SK-N-SH (cell line): ENCODE data around the gene PEX14. TPM values are rescaled to one million over a fixed set of nuclear protein-coding genes. Genes with fewer than 3 reads are reported as not detected.

Experiments used
- CTCF ChIA-PET: fragments of 300-600, 350-600 bp; formaldehyde crosslinking; extraction: SDS; loops from one replicate; lab custom pipeline; 2021; lab: Yijun Ruan, JAX
- POLR2A ChIA-PET: fragments of 350-600 bp; sonication (Branson Sonifier 250); formaldehyde crosslinking; extraction: SDS; loops from one replicate; lab custom pipeline; 2020; ENCODE audit warnings: antibody characterized with exemption, inconsistent platforms; lab: Yijun Ruan, JAX
- DNase-seq: peaks from one replicate; pipeline ENCODE4 v3.0.0; 2012
- H2AFZ ChIP-seq: fragments of 200-600 bp; sonication (generic); 2 replicates; pipeline ENCODE4 v1.8.1; 2016; ENCODE audit warnings: antibody characterized with exemption, mild to moderate bottlenecking, low read depth
- H3F3A ChIP-seq: fragments of 200-600 bp; sonication (generic); replicated peaks from 2 replicates; pipeline ENCODE3; 2016; ENCODE audit warnings: antibody characterized with exemption, mild to moderate bottlenecking; ENCODE audit not compliant: insufficient read depth
- H3K27ac ChIP-seq, 2 experiments: fragments of 200-500 bp in 1 of 2; fragments of 200-600 bp in 1 of 2; sonication (Bioruptor generic) in 1 of 2; sonication (generic), shearing (Covaris generic) in 1 of 2; 2 replicates each; pipeline versions ENCODE4 v1.5.1 to v1.6.1; 2014 to 2016; ENCODE audit warnings: low read depth in 2 of 2, inconsistent platforms in 1 of 2, low read length in 1 of 2, mild to moderate bottlenecking in 1 of 2, mixed read lengths in 1 of 2
- H3K27me3 ChIP-seq: fragments of 200-600 bp; sonication (generic), shearing (Covaris generic); 2 replicates; pipeline ENCODE4 v1.6.1; 2016; ENCODE audit warnings: mixed run types; ENCODE audit not compliant: insufficient read depth
- H3K36me3 ChIP-seq, 2 experiments: fragments of 200-500 bp in 1 of 2; fragments of 200-600 bp in 1 of 2; sonication (Bioruptor generic) in 1 of 2; sonication (generic) in 1 of 2; replicated peaks in 1 of 2; 2 replicates each; pipeline versions ENCODE3 to v1.5.1; 2014 to 2016; ENCODE audit warnings: low read length in 1 of 2, mild to moderate bottlenecking in 1 of 2; ENCODE audit not compliant: insufficient read depth in 2 of 2, control insufficient read depth in 1 of 2
- H3K4me1 ChIP-seq, 2 experiments: fragments of 200-500 bp in 1 of 2; fragments of 200-600 bp in 1 of 2; sonication (Bioruptor generic) in 1 of 2; sonication (generic), shearing (Covaris generic) in 1 of 2; 2 replicates each; pipeline versions ENCODE4 v1.5.1 to v1.6.1; 2014 to 2016; ENCODE audit warnings: low read depth in 1 of 2, low read length in 1 of 2, mixed run types in 1 of 2; ENCODE audit not compliant: insufficient read depth in 2 of 2, control insufficient read depth in 1 of 2
- H3K4me2 ChIP-seq: fragments of 200-600 bp; sonication (generic), shearing (Covaris generic); 2 replicates; pipeline ENCODE4 v1.6.1; 2017; ENCODE audit warnings: mixed run types
- H3K4me3 ChIP-seq, 2 experiments: fragments of 200-500 bp in 1 of 2; fragments of 200-600 bp in 1 of 2; sonication (Bioruptor generic) in 1 of 2; sonication (generic), shearing (Covaris generic) in 1 of 2; 2 replicates each; pipeline versions ENCODE4 v1.5.1 to v1.8.1; 2014 to 2016; ENCODE audit warnings: low read depth in 2 of 2, inconsistent platforms in 1 of 2, low read length in 1 of 2, mild to moderate bottlenecking in 1 of 2, mixed read lengths in 1 of 2, moderate library complexity in 1 of 2
- H3K79me2 ChIP-seq: fragments of 200-600 bp; sonication (generic); 2 replicates; pipeline ENCODE4 v1.8.1; 2017; ENCODE audit warnings: mild to moderate bottlenecking; ENCODE audit not compliant: insufficient read depth
- H3K9ac ChIP-seq: fragments of 200-600 bp; sonication (generic); 2 replicates; pipeline ENCODE4 v1.6.1; 2017; ENCODE audit warnings: mixed run types
- H3K9me2 ChIP-seq: fragments of 200-600 bp; sonication (generic); 2 replicates; pipeline ENCODE4 v1.6.1; 2017; ENCODE audit warnings: mixed run types
- H3K9me3 ChIP-seq: fragments of 200-600 bp; sonication (generic); 2 replicates; pipeline ENCODE4 v1.6.1; 2017; ENCODE audit warnings: mixed run types, mild to moderate bottlenecking, moderate library complexity
- H4K20me1 ChIP-seq: fragments of 200-600 bp; sonication (generic); 2 replicates; pipeline ENCODE4 v1.6.1; 2017; ENCODE audit warnings: mild to moderate bottlenecking, mixed run types; ENCODE audit not compliant: insufficient read depth
- CHD2 ChIP-seq: fragments of 150-350 bp; IDR thresholded peaks from 2 replicates; pipeline ENCODE4 v1.6.1; 2018; ENCODE audit warnings: low read length; ENCODE audit not compliant: partially characterized antibody
- EP300 ChIP-seq, 2 experiments: IDR thresholded peaks; 2 replicates each; pipeline versions ENCODE4 v1.4.0 to v1.6.1; 2012; ENCODE audit warnings: borderline replicate concordance in 1 of 2, low read depth in 1 of 2, low read length in 1 of 2
- FOSL2 ChIP-seq: IDR thresholded peaks from 2 replicates; pipeline ENCODE4 v1.4.0; 2012; ENCODE audit warnings: low read depth, mild to moderate bottlenecking, moderate library complexity, borderline replicate concordance
- JUND ChIP-seq: IDR thresholded peaks from 2 replicates; pipeline ENCODE4 v1.4.0; 2012
- RAD21 ChIP-seq: IDR thresholded peaks from 2 replicates; pipeline ENCODE4 v1.6.1; 2012; ENCODE audit warnings: mild to moderate bottlenecking, low read length
- RCOR1 ChIP-seq: fragments of 150-350 bp; IDR thresholded peaks from 2 replicates; pipeline ENCODE4 v1.6.1; 2017; ENCODE audit warnings: antibody characterized with exemption, low read length
- SIN3A ChIP-seq: IDR thresholded peaks from 2 replicates; pipeline ENCODE4 v1.6.1; 2012; ENCODE audit warnings: low read depth, mild to moderate bottlenecking, low read length, moderate library complexity, borderline replicate concordance
- SMC3 ChIP-seq: IDR thresholded peaks from 2 replicates; pipeline ENCODE4 v1.6.1; 2012; ENCODE audit warnings: low read depth, low read length, improper control_type of control experiment
- TCF12 ChIP-seq: IDR thresholded peaks from 2 replicates; pipeline ENCODE4 v1.4.0; 2012
- WGBS: methylation state at CpG from one replicate; pipeline ENCODE4 v1.1.6; 2017; ENCODE audit warnings: low lambda C conversion rate; 5-methylcytosine and 5-hydroxymethylcytosine counted together
- polyA plus RNA-seq, 3 experiments: library from polyadenylated mRNA; depleted of rRNA; stranded (reverse); fragments of >200 nt; gene quantifications; 2 replicates each; pipeline ENCODE4 v1.2.3, GENCODE V29; 2012
- TF ChIP-seq, protein P1 (sequence below): fragments of 150-350 bp; IDR thresholded peaks from 2 replicates; pipeline ENCODE4 v1.6.1; 2016; ENCODE audit warnings: mild to moderate bottlenecking, low read depth, low read length
- TF ChIP-seq, protein P2 (sequence below): IDR thresholded peaks from 2 replicates; pipeline ENCODE4 v1.4.0; 2012; ENCODE audit warnings: low read depth
- TF ChIP-seq, protein P3 (sequence below): fragments of 200-600 bp; sonication (generic); IDR thresholded peaks from 2 replicates; pipeline ENCODE4 v1.6.1; 2017; ENCODE audit warnings: antibody characterized with exemption, mild to moderate bottlenecking, moderate library complexity
- TF ChIP-seq, protein P4 (sequence below): IDR thresholded peaks from 2 replicates; pipeline ENCODE4 v1.4.0; 2012; ENCODE audit warnings: low read depth, borderline replicate concordance

Gene PEX14
- polyA plus RNA-seq, 1 of the 3 experiments (the other 2 are of a cell fraction): 36.2 TPM

DNA sequence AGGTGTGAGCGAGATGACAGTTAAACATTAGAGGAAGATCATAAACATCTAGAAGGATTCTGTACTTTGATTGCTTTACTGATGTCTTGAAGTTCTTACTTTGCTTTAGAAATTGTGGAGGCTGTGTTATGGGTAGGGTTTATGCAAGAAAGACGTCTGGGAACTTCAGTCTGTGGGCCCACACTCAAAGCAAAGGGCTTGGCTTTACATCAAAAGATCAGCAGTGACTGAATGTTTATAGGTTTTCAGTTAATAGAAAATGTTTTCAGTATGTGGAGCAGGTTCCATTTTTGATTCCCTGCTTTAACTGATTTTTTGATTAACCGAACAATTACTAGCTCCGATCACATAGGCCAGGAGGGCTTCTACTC is 31.9 kb downstream of the PEX14 start:
- peaks cover 27 to 33% of the 10 kb centered on the region in 2 experiments for H3K4me1 ChIP-seq
- no peak overlapping the region for H3K4me3 ChIP-seq
- CTCF ChIA-PET: interaction anchor here (0.6 to 8.0 kb wide), 51 partner anchors 10 to 531 kb away, joined by 3 to 157 read pairs (median 5); partner anchors contain the start of gene CENPS
- no peak for TF ChIP-seq EP300 (IDR thresholded peaks at IDR 0.05; ENCODE audit: borderline replicate concordance in 1 of 2, low read depth in 1 of 2, low read length in 1 of 2)
- TF ChIP-seq, protein P1, sequence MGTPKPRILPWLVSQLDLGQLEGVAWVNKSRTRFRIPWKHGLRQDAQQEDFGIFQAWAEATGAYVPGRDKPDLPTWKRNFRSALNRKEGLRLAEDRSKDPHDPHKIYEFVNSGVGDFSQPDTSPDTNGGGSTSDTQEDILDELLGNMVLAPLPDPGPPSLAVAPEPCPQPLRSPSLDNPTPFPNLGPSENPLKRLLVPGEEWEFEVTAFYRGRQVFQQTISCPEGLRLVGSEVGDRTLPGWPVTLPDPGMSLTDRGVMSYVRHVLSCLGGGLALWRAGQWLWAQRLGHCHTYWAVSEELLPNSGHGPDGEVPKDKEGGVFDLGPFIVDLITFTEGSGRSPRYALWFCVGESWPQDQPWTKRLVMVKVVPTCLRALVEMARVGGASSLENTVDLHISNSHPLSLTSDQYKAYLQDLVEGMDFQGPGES: no peak
- TF ChIP-seq FOSL2: no peak
- TF ChIP-seq, protein P2, sequence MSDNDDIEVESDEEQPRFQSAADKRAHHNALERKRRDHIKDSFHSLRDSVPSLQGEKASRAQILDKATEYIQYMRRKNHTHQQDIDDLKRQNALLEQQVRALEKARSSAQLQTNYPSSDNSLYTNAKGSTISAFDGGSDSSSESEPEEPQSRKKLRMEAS: no peak
- no peak for TF ChIP-seq TCF12
- TF ChIP-seq SMC3: no peak
- 82% methylated on average over 4 of the region's 4 CpGs for WGBS
- H3F3A ChIP-seq: peaks cover 24% of the 10 kb centered on the region
- peaks cover 64% of the 10 kb centered on the region for H3K79me2 ChIP-seq
- peaks cover 3% of the 10 kb centered on the region; the same call in 1 of the 2 replicates for H4K20me1 ChIP-seq
- H3K4me2 ChIP-seq: no peak overlapping the region
- no peaks in the 10 kb centered on the region for H3K36me3 ChIP-seq
- DNase-seq: no peak
- H3K9ac ChIP-seq: no peak overlapping the region
- no peak overlapping the region for H2AFZ ChIP-seq
- POLR2A ChIA-PET: no interaction called here
- H3K27me3 ChIP-seq: no peaks in the 10 kb centered on the region
- H3K9me2 ChIP-seq: no peaks in the 10 kb centered on the region
- no peaks in the 10 kb centered on the region for H3K9me3 ChIP-seq
- H3K27ac ChIP-seq: no peak overlapping the region

DNA sequence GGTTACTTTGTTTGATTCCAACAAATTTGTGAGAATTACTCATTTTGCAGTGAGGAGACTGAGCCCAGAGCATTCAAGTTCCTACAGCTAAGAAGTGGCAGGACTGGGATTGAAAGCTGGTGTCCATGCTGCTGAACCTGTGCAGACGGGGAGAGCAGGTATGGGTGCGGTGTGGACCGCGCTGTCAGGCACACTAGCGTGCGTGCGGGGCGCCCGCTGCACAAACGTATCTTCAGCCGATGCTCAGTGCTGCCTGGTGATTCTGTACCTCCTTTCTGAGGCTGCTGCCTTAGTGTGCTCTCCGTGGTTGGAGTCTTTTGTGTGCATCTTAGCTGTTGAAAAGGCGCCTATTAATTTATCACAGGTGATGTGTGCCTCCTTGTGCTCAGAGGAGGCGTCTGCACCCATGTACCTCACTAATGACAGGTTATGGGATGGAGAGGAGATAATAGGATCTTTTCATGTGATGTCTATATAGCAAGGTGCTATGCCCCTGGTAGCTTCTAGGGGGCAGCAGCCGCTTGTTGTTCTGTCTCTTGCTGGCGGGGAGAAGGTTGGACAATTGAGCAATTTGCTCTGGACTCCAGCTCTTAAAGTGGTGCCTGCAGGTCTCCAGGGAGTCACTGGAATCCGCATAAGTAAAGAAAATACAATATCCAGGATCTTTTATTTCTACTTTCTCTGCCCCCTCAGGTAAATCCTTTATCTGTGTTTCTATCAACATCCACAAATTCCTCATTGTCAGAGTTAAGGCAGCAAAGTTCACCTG is 32.5 kb downstream of the PEX14 start:
- peaks cover 3% of the 10 kb centered on the region; the same call in 1 of the 2 replicates for H4K20me1 ChIP-seq
- no peaks in the 10 kb centered on the region for H3K9me2 ChIP-seq
- TF ChIP-seq RCOR1 (peak; percentile 46; the same call in 1 of the 2 replicates), CHD2 (peak; percentile 29), JUND (no peak), SMC3 (peak; percentile 79), RAD21 (peak; percentile 90), SIN3A (0 out of 2 replicates have a peak, but pooled peaks have one; percentile 57)
- TF ChIP-seq, protein P3, sequence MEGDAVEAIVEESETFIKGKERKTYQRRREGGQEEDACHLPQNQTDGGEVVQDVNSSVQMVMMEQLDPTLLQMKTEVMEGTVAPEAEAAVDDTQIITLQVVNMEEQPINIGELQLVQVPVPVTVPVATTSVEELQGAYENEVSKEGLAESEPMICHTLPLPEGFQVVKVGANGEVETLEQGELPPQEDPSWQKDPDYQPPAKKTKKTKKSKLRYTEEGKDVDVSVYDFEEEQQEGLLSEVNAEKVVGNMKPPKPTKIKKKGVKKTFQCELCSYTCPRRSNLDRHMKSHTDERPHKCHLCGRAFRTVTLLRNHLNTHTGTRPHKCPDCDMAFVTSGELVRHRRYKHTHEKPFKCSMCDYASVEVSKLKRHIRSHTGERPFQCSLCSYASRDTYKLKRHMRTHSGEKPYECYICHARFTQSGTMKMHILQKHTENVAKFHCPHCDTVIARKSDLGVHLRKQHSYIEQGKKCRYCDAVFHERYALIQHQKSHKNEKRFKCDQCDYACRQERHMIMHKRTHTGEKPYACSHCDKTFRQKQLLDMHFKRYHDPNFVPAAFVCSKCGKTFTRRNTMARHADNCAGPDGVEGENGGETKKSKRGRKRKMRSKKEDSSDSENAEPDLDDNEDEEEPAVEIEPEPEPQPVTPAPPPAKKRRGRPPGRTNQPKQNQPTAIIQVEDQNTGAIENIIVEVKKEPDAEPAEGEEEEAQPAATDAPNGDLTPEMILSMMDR: peak; percentile 87
- TF ChIP-seq, protein P4, sequence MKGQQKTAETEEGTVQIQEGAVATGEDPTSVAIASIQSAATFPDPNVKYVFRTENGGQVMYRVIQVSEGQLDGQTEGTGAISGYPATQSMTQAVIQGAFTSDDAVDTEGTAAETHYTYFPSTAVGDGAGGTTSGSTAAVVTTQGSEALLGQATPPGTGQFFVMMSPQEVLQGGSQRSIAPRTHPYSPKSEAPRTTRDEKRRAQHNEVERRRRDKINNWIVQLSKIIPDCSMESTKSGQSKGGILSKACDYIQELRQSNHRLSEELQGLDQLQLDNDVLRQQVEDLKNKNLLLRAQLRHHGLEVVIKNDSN: no peak
- 57% methylated on average over 13 of the region's 17 CpGs for WGBS
- CTCF ChIA-PET: interaction anchor here (0.6 to 8.0 kb wide), 77 partner anchors 9 to 530 kb away, joined by 3 to 157 read pairs (median 4); partner anchors contain the start of genes CENPS and TARDBP
- no peak overlapping the region; a peak in 1 of 4 replicates for H3K4me3 ChIP-seq
- H3K27ac ChIP-seq: no peak overlapping the region
- no peaks in the 10 kb centered on the region for H3K36me3 ChIP-seq
- peaks cover 27 to 39% of the 10 kb centered on the region in 2 experiments for H3K4me1 ChIP-seq
- POLR2A ChIA-PET: no interaction called here
- no peak overlapping the region for H3K4me2 ChIP-seq
- no peaks in the 10 kb centered on the region for H3K27me3 ChIP-seq
- no peaks in the 10 kb centered on the region for H3K9me3 ChIP-seq
- peaks cover 67% of the 10 kb centered on the region for H3K79me2 ChIP-seq
- H3F3A ChIP-seq: peaks cover 29% of the 10 kb centered on the region
- H2AFZ ChIP-seq: no peak overlapping the region
- no peak overlapping the region for H3K9ac ChIP-seq
- DNase-seq: peak; percentile 83
